IMR-90 (cell line): ENCODE results near the gene NOX3.

Experiments
- CEBPB ChIP-seq: IDR thresholded peaks from 2 replicates; pipeline ENCODE4 v1.6.1; 2012; ENCODE audit warnings: low read depth, low read length, improper control_type of control experiment
- CHD1 ChIP-seq: IDR thresholded peaks from 2 replicates; pipeline ENCODE4 v1.6.1; 2012; ENCODE audit warnings: low read depth, low read length, improper control_type of control experiment
- CTCF ChIP-seq: conservative IDR thresholded peaks from 2 replicates; pipeline ENCODE4 v1.5.1; 2012; ENCODE audit warnings: mild to moderate bottlenecking, low read depth, low read length, improper control_type of control experiment
- MXI1 ChIP-seq: IDR thresholded peaks from 2 replicates; pipeline ENCODE4 v1.6.1; 2012; ENCODE audit warnings: low read depth, mild to moderate bottlenecking, low read length, moderate library complexity, borderline replicate concordance
- POLR2A ChIP-seq: IDR thresholded peaks from 2 replicates; pipeline ENCODE4 v1.6.1; 2012; ENCODE audit warnings: mild to moderate bottlenecking, low read depth, low read length
- RFX5 ChIP-seq: IDR thresholded peaks from 2 replicates; pipeline ENCODE4 v1.8.0; 2012; ENCODE audit warnings: low read depth, mild to moderate bottlenecking, low read length, moderate library complexity
- SMC3 ChIP-seq: fragments of 150-350 bp; IDR thresholded peaks from 2 replicates; pipeline ENCODE4 v1.6.1; 2016; ENCODE audit warnings: low read depth, mild to moderate bottlenecking, antibody characterized with exemption, low read length, moderate library complexity
- USF2 ChIP-seq: fragments of 150-350 bp; IDR thresholded peaks from 2 replicates; pipeline ENCODE4 v1.6.1; 2017; ENCODE audit warnings: mild to moderate bottlenecking, antibody characterized with exemption, low read length, low read depth

- TF ChIP-seq CTCF (peak; percentile 79), POLR2A (peak; percentile 61; the same call in 1 of the 2 replicates), MXI1 (no peak), CEBPB (peak; percentile 94), RFX5 (no peak), SMC3 (peak; percentile 85), USF2 (no peak), CHD1 (no peak)
Observed at GRCh38 chr6:155495011-155495768, 39.6 kb upstream of the NOX3 start.
